ENCODE results near the gene PAX8.

PAX8 gene

DNA sequence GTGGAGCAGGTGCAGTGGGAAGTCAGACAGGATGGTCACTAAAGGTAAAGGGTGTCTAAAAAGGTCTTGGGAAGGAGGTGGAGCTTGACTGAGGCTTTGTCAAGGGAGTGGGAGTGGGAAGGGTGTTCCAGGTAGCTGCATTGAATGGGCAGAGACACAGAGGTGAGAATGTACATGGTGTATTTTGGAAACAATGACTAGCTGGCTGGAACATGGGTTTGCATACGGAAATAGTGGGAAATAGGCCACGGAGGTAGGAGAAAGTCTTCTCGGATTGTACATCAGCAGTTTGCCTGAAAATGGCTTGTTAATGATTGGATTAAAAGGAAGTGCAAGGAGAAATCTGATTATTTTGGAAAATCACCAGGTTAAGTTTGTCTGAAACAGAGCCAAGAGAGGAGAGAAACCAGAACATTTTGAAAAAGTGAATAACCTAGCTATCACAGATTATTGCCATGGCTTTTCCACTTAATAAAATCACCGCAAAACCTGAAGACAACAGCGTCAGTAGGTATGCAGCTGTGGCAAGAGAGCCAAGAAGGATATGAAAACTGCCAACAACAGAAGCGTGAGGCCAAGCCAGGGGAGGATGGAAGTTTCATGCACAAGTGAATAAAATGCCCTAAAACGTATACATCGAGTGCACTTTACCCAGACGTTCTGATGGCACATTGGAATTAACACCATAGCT lies 13.9 kb downstream of the PAX8 start:
- no peak for DNase-seq

DNA sequence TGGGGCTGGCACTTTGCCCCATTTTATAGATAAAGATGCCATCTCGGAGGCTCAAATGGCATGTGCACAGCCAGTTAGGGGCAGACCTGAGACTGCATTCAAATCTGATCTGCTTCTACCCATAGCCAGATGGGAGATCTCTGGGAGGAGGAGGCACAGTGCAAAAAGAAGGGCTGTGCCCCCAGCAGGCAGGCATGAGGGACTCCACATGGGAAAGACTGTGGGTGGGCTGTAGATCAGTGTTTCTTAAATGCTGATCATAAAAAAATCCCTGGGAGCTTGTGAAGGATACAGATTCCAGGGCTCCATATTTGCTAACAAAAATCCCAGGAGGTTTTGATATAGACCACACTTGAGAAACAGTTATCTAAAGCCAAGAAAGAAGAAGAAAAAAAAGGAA lies 15.2 kb downstream of the PAX8 start:
- no peak for DNase-seq

DNA sequence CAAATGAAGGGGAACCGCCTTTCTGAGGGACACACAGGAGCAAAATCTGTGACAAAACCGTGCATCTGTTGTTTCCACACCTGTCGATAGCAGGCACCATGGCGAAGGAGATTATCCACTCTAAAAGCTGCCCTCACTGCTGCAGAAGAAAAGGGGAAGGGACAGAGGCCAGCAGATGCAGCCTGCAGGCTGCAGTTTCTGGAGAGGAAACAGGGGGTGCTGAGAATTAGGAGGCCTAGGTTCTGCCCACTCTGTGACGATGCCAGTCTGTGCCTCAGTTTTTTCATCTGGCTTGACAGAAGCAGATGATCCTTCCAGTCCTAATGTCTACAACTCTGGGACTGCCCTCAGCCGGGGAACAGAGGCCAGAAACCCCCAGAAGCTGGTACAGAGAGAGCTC lies 17.7 kb downstream of the PAX8 start:
- peak; percentile 35 for DNase-seq

DNA sequence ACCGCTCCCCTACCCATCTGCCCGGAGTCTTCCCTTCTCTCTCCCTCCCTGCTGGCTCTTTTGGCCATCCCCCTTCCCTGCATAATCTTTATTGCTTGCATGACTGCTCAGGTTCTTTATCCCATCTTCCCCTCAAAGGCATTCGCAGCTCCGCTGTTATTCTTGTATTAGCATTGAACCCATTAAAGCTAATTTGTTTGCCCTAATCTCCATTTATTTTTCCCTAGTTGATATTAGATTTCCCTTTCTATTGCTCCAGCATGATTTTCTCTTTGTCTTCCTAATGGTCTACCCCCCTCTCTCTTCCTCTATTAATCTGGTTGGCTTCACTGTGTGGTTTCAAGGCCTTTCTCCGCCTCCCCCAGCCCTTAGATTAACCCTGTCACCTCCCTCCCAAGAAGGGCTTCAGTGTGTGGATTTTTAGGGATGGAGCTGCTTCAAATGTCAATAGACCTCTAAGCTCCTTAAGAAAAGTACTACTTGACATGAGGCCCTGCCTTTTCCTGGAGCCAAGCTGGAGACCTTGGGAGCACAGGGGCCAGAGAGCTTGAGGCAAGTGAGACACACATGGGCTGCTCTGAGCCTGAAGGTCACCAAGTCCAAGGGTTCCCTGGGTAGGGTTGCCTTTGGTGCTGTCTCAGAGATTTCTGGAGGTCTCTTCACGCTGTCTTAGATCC lies 20.1 kb downstream of the PAX8 start:
- no peak for DNase-seq

DNA sequence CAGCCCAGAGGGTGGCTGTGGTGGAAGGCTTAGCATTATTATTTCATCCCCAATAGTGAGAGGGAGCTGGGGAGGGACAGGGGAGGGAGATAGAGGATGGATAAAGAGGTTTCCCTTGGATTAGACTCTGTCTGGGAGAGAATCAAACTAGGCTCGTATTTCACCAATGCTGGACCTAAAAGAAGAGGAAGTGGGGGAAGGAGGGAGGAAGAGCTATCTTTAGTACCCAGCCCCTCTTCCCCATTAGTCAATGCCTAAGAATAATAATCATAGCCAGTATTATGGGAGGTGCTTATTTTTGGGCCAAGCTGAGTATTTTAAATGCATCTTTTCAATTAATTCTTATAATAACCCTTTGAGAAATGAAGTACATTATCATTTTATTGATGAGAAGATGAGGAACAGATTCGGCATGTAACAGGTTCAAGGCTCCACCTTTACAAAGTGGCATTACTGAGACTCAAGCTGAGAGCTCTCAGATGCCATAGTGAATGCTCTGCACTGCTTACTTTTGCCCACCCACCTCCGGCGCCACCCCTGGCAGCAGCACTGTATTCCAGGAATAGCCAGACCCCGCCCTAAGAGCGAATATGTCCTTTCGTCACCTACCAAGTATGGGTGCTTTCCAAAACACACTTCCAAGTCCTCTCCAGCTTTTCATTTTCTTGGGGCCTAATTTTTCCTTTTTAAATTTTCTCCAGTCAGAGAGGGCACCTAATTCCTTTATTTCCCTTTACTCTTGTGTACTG lies 21.0 kb downstream of the PAX8 start:
- peak; percentile 55 for DNase-seq

DNA sequence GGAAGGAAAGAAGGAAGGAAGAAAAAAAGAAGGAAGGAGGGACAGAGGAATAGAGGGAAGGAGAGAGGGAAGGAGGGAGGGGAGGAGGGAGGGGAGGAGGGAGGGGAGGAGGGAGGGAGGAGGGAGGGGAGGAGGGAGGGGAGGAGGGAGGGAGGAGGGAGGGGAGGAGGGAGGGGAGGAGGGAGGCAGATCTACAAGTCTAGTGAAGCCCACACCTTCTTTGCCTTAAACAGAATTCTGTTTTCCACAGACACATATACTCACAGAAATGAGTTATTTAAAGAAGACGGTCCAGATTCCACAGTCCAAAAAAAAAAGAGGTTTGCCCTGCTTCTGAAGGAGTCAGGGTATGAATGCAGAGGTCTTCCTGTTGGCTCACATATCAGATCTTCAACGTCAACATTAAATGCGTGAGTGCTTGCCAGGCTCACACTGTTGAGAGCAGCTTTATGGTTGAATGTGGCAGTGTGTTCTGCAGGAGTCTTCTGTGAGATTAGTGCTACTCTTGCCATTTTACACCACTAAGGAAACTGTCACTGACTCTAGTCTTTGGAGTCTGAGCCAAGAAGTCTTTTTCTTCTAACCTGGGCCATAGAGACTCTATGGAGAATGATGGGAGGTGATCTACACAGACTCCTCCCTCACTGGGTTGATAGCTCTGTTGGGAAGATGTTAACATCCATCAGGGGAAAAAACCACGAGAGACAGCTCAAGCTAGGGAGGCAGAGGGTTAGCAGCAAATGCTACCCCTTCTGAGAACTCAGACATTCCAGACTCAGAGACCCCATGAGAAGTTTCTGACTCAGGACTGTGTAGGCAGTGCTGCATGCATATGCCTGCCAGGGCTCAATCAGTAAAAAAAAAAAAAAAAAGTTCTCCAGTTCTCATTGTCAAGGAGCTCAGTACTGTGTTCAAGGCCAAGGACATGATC lies 23.3 kb downstream of the PAX8 start:
- DNase-seq = no peak

DNA sequence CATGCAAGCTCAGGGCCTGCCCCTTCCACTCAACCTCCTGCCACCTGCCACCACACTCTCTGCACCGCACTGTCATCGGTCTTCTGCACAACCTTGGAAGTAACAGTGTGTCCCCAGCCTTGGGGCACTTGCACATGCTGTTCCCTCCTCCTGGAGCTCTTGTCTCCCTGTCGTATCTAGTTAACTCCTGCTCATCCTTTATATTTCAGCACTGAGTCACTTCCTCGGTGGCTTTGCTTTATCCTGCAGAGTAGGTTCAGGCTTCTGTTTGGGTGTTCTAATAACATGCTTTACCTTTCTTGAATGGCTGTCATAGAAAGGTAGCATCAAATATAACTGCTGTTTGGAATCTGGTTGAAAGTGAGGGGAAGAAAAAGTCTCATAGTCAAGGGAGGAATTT lies 25.3 kb downstream of the PAX8 start:
- DNase-seq = no peak

DNA sequence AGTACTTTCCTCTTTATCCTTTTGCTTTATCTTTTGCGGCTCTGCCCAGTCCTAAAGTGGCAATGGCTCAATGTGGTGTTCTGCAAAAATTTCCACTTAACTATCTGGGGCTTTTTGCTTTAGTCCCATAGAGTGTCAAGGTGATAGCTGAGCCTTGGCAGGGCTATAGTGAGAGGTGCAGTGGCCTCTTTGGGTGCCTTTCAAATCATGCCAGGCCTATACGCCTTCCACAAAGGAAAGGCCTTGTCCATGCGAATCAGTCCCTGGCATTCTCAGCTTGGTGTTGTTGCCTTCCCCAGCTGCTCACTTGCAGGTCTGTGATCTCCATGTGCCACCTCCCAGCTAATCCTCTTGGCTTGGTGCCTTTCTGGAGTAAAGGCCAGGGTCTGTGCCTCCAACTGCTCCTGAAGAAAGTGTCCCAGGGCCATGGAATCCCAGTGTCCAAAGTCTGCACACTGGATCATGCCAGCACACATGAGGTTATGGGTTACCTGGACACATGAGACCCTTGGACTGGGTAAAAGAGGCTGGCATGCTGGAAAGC lies 26.6 kb downstream of the PAX8 start:
- DNase-seq = no peak

DNA sequence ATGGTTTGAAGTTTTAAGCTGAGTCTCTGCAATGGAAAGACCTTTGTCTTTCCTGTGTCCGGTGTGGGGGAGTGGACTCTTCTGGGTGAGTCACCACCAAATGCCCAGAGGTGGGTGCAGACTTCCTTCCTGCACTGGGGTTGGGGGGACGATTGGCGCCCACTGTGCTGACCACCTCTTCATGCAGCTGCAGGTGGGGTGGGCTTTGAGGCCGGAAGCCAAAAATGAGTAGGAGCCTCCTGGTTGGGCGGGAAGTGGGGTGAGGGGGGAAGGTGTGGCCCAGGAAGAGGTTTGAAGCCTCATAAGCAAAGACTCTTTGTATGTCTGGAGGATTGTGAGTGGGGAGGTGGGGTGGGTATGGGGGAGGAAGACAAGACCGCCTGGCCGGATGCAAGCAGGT lies 27.6 kb downstream of the PAX8 start:
- DNase-seq = no peak

DNA sequence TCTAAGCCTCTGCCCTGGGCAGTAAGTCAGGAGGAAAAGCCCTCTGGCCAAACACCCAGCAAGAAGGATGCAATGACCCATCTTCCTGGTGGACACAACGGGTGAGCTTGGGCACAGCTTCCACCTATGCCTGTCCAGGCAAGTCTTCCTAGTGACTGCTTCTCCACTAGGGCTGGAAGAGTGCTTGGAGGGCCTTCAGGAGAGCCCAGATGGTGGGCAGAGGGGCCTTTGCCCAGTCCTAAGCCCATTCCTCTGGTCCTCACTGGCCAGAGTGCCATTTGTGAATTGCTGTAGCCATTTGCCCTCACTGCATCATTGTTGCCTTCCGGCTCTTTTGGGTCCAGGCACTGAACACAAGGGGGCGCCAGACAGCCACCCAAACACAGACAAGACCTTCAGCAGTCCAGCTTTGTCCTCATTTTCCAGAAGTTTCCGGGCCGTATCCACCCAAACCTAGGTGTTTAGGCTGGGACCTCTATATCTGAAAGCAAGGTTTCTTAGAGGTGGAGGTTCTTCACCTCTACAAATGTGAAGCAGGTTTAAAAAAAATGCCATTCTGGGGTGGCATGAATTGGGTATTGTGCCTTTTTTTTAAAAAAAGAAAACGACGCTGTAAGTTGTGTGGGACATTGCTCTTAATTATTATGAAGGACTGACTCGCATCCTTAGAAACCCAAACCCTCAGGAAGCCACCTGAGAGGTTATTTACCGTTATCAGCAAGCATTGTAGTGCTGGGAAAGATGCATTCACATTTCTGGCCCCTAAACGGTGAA lies 29.5 kb downstream of the PAX8 start:
- peak; percentile 83 for DNase-seq

DNA sequence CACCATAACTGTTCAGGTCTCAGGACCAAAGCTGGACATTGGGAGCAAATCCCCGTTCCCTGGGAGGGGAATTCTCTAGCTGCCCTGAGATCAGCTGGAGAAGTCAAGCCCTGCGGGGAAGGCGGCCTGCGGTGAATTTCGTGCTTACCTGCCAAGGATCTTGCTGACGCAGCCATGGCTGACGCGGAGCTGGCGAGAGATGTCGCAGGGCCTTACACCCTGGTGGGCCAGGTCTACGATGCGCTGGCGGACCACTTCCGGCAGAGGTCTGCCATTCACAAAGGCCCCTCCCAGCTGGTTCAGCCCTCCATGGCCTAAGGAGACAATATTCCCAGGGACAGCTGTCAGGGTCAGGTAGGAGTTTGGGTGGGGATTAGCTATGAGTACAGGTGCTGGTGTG lies 32.1 kb downstream of the PAX8 start:
- DNase-seq = no peak

DNA sequence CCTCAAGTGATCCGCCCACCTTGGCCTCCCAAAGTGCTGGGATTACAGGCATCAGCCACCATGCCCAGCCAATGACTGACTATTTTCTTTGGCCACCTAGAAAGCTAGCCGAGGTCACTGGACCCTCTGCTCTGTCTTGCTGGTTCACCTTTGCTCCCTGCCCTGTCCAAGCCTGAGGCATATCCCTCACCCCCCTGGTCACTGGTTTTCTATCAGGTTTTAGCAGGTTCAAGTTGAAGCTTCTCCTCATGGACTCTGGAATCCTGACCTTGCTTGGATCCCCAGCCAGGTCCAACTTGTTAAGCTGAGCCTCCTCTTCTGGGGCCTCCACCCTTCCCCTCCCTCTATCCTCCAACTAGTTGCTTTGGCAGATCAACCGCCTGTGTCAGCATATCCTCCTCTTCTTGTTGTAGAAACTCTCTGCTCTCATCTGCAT lies 33.4 kb downstream of the PAX8 start:
- DNase-seq = no peak

DNA sequence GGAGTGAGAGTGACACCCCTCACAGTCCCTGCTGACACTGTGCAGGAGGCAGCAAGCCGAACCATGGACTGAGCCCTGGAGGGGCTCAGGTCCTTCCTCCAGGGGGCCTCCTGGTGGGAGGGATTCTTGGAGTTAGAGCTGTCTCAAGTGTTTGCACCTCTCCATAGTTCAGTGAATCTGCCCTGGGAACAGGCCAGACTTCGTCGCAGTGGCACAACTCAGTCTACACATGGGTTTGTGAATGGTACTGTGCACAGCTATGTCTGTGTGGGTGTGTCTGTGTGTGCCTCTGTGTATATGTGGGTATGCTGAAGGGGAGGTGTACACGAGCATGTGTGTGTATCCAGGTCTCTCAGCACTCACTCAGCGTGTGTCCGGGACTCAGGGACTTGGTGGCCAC lies 36.4 kb downstream of the PAX8 start:
- DNase-seq = no peak

DNA sequence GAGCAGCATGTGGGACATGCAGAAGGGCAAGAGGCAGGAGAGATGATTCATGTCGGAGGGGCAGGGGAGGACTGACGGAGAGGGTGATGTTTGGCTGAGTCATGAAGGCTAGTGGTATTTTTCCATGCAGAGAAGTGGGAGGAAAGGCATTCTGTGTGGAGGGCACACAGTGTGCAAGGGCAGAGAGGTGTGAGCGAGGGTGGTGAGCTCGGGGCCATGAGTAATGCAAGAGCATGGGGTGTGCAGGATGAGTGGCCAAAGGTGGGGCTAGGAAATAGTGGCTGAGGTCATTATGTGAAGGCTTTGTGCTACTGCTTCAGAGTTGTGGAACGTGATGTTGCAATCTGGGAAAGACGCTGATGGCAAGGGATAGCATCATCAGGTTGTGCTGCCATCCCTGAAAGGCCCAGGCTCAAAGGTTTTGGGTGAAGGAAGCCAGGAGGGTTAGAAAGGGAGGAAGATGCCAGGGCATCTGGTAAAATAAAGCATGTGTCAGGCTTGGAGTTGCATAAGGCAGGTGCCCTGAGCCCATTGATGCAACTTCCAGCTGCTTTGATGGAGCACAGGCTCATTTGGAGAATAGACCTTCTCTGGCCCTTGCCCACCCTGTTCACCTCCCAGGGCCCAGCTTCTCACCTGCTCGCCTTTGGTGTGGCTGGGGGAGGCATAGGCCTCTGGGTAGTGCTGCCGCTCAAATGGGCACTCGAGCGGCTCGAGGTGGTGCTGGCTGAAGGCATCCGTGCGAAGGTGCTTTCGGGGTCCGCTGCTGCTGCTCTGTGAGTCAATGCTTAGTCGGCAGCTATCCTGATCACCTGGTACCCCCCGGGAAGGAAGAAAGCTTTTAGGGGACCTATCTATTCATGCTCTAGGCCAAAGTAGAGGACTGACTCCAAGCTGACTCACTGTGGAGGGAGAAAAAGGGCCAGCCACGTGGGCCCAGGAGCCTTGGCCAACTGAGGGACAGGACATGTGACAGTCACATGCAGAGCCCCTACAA lies 37.5 kb downstream of the PAX8 start:
- peak; percentile 97 for DNase-seq

DNA sequence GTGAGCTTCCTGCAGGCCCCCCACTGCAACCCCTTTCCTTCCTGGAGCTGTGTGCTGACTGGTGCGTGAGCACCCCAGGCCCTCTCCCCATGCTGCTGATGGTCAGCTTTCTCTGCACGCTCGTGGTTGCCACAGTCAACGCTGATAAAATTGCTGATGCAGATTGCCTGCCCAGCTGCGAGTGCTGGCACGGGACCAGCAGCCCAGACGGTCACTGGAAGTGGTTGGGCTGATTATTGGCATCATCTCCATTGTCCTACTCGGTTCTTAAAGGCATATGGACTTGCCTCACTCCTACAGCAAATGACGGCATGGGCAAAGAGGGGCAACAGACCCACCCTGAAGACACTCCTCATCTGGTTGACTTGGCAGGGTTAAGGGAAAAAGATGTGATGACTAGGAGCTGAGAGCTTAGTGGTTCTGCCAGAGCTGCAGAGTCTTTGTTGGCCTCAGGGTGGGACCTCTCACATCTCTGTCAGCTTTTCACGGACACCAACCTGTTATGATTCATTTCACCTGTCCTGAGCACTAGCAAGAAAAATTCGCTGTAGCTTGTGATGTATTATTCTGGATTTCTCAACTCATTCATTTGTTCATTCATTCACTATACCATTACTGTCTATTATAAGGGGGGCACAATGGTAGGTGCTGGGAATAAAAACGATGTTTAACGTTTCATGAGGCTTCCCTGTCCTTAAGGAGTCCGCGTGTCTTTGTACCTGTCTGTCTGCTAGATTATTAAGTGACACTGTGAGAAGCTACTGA lies 38.4 kb downstream of the PAX8 start:
- DNase-seq = peak; percentile 82

DNA sequence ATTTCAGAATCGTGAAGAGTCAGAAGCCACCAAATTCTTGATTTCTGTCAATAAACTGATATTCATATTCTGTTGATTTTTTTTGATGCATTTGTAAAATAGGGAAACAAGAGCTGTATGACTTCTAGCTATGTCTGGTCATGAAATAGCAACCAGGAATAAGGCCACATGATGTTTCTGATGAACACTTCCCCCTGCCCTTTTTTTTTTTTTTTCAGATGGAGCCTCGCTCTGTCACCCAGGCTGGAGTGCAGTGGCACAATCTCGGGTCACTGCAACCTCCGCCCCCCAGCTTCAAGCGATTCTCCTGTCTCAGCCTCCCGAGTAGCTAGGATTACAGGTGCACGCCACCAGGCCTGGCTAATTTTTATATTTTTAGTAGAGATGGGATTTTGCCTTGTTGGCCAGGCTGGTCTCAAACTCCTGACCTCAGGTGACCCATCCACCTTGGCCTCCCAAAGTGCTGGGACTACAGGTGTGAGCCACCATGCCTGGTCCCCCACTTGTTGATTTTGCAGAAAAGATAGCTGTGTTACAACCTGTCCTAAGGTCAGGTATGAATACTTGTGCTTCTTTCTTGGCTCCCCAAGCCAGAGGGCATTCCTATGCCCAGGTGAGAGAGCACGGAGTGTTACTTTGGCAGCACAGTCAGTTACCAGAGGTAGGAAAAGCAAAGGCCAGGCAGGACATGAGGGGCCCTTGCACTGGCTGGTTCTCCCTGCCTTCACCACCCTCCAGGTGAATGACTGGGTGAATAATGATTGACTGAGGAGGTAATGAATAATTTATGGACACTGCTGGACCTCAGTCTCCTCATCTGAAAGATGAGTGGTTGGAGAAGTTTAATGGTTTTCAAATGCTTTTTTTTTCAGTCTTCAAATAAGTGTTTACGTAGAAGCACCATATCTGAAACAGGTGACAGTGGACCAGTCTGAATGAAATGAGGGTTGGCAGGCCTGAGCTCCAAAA lies 39.6 kb downstream of the PAX8 start:
- DNase-seq = peak; percentile 77

DNA sequence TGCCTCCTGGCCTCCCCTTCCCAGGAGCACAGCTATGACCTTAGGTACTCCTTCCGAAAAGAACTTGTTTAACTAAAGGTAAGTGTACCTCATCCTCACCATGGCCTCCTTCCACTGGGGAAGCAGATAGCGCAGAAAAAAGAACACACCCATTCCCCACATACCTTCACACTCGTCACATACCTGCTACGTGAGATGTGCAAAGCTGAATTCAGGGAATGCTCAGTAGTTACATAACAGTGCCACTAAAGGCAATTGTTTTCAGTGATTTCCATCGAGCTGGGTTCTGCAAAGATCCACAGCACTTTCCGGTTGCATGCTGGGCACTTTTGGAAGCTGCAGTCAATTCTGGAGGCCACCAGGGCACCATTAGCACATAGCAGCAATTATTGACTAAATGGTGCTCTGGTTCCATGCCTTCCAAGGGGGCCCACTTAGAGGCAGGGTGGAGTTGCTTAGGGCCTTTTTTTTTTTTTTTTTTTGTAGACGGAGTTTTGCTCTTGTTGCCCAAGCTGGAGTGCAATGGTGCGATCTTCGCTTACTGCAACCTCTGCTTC lies 41.0 kb downstream of the PAX8 start:
- DNase-seq = no peak
